Hepatocyte (in vitro differentiated cells): ENCODE results near the gene DLGAP4.

Source experiments
- EZH2 ChIP-seq: fragments of 200-600 bp; sonication (generic); IDR thresholded peaks from 2 replicates; pipeline ENCODE4 v1.6.1; 2016; ENCODE audit warnings: antibody characterized with exemption, mild to moderate bottlenecking, borderline replicate concordance
- EZH2phosphoT487 ChIP-seq: fragments of 200-600 bp; sonication (generic); IDR thresholded peaks from one replicate; pipeline ENCODE4 v1.6.1; 2018; ENCODE audit warnings: antibody characterized with exemption, mild to moderate bottlenecking, low read depth, moderate library complexity; ENCODE audit not compliant: unreplicated experiment, severe bottlenecking
- TF ChIP-seq, protein P1 (sequence below): fragments of 200-600 bp; sonication (generic); IDR thresholded peaks from 2 replicates; pipeline ENCODE4 v1.5.1; 2016; ENCODE audit warnings: antibody characterized with exemption, mild to moderate bottlenecking; ENCODE audit not compliant: poor library complexity

GRCh38 chr20:36260316-36260715 is 45.8 kb upstream of the DLGAP4 start:
- TF ChIP-seq, protein P1, sequence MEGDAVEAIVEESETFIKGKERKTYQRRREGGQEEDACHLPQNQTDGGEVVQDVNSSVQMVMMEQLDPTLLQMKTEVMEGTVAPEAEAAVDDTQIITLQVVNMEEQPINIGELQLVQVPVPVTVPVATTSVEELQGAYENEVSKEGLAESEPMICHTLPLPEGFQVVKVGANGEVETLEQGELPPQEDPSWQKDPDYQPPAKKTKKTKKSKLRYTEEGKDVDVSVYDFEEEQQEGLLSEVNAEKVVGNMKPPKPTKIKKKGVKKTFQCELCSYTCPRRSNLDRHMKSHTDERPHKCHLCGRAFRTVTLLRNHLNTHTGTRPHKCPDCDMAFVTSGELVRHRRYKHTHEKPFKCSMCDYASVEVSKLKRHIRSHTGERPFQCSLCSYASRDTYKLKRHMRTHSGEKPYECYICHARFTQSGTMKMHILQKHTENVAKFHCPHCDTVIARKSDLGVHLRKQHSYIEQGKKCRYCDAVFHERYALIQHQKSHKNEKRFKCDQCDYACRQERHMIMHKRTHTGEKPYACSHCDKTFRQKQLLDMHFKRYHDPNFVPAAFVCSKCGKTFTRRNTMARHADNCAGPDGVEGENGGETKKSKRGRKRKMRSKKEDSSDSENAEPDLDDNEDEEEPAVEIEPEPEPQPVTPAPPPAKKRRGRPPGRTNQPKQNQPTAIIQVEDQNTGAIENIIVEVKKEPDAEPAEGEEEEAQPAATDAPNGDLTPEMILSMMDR, result no peak
- no peak for TF ChIP-seq EZH2
- no peak for TF ChIP-seq EZH2phosphoT487
